Epithelial cell of esophagus (primary cell): ENCODE data around the gene PMIS2.

Experiments
- DNase-seq: peaks from one replicate; pipeline ENCODE4 v3.0.0; 2010; ENCODE audit warnings: low read depth
- H3K4me3 ChIP-seq: 2 replicates; pipeline ENCODE4 v1.5.1; 2011; ENCODE audit warnings: mild to moderate bottlenecking, low read length, control low read depth
- CTCF ChIP-seq: IDR thresholded peaks from 2 replicates; pipeline ENCODE4 v1.5.1; 2011; ENCODE audit warnings: low read depth, mild to moderate bottlenecking, low read length, control low read depth, inconsistent platforms; ENCODE audit not compliant: insufficient read depth; ENCODE audit errors: missing control alignments

PMIS2 gene

GRCh38 chr19:35608251-35608650 lies 22.3 kb downstream of the PMIS2 start:
- no peak for DNase-seq
- no peak for TF ChIP-seq CTCF
- H3K4me3 ChIP-seq: no peak overlapping the region

DNA sequence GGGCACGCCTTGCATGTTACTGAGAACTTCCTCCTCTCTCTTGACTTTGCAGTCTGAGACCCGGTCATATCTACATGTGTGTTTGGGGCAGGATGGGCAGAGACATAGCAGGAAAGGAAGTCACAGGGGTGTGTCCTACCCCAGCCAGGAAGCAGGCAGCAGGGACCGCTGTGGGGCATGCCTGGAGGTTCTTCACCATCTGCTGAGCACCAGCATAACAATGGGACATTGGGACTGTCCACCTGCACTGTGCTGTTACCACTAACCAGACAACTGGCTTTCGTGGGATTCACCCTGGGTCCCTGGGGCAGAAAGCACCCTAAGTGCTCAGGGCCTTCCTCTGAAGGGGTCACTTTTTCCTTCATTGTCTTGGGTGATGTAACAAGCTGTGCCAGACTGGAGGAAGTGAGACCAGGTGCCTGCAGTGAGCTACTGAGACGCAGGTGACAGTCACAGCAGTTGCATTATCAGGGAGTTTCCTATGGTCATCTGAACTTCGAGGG lies 23.9 kb downstream of the PMIS2 start:
- H3K4me3 ChIP-seq: no peak overlapping the region
- no peak for TF ChIP-seq CTCF
- DNase-seq: no peak

DNA sequence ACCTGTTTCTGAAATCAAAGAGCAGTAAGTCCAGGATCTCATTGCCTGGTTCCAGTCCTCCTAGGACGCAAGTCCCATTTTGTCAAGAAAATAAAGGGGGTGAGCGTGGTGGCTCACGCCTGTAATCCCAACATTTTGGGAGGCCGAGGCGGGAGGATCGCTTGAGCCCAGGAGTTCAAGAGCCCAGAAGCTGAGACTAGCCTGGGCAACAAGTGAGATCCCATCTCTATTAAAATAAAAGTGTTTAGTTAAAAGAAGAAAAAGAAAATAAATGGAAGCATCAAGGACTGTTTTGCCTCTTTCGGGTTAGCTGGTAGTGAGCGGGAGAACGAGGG lies 26.2 kb downstream of the PMIS2 start:
- DNase-seq: no peak
- no peak for TF ChIP-seq CTCF
- peak overlapping the region; percentile 99 for H3K4me3 ChIP-seq

DNA sequence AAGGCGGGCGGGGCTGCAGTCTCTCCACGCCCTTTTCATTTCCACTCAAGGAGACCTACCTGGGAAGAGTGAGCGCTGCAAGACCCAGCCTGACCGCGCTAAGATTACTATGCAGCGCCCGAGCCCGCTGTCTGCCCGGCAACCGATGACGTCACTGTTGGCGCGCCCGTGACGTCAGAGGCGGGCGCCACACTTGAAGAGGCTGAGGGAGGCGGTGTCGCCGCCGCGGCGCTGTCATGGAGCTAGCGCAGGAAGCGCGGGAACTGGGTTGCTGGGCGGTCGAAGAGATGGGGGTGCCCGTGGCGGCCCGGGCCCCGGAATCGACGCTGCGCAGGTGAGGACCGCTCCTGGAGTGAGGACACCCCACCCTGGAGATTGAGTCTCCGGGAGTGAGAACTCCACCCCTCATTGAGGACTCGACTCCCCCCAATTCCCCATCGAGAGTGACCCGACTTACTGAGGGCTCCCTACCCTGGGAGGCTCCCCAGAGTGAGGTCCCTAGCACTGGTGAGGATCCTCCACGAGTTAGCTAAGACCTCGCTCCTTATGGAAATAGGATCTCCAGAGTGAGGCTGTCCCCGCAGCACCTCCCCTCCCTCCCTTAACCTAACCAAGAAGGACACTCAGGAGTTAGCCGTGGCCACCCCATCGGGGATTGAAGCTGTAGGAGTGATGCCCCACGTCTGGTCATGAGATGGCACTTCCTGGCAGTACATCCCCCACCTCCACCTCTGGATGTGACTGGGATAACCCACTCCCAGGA lies 26.8 kb downstream of the PMIS2 start, which contains the start of gene HAUS5:
HAUS5 (plus strand) TSS at position 177 of the 763 bp plus-strand sequence; CDS start at position 237, 60 bp downstream.
- peak; percentile 94 for DNase-seq
- no peak for TF ChIP-seq CTCF
- H3K4me3 ChIP-seq: peak within 1 kb of the TSS; percentile 99

GRCh38 chr19:35613574-35613973 lies 27.6 kb downstream of the PMIS2 start:
- DNase-seq: no peak
- no peak overlapping the region for H3K4me3 ChIP-seq
- no peak for TF ChIP-seq CTCF

- no peak overlapping the region for H3K4me3 ChIP-seq
- TF ChIP-seq CTCF: no peak
- DNase-seq: no peak
Observed at GRCh38 chr19:35615036-35615435, 29.1 kb downstream of the PMIS2 start.

- TF ChIP-seq CTCF: no peak
- no peak for DNase-seq
Observed at GRCh38 chr19:35618857-35619256, 32.9 kb downstream of the PMIS2 start.

More at GRCh38 chr19:35618857-35619256, 32.9 kb downstream of the PMIS2 start:
- no peak overlapping the region for H3K4me3 ChIP-seq
